ENCODE measurements around the gene OST4.

The OST4 gene

DNA sequence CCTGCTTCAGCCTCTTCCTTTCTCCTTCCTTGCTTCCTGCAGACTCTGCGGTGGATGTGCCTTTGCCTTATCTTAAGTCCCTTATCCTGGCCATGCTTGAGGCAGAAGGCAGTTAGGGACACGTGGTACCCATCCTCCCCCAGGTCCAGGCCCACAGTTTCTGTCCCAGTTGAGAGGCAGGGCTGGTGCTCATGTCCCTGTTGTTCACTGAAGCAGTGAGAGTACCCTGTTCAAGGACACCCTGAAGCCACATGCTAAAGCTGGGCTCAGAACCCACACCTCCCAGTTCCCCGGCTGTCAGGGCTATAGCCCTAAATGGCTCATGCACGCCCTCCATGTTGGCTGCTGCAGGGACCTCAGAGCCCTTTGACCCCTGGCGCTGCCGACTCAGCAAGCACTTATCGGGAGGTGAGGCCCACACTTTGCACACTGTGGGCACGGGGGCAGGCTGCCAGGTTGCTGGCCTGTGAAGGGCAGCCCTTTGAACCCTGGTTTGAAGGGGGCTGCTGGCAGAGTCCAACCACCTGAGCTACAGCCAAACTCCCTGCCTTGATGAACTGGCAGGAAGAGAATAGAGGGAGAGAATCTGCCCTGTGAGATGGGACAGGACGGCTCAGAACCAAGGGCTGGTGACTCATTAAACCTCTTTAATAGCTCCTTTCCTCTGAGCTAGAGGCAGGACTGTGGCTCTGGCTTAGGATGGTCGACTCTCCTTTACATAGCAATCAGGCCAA lies 21.4 kb upstream of the OST4 start:
- no peak for ATAC-seq

GRCh38 chr2:27091746-27092695 lies 20.6 kb upstream of the OST4 start:
- no peak for ATAC-seq

DNA sequence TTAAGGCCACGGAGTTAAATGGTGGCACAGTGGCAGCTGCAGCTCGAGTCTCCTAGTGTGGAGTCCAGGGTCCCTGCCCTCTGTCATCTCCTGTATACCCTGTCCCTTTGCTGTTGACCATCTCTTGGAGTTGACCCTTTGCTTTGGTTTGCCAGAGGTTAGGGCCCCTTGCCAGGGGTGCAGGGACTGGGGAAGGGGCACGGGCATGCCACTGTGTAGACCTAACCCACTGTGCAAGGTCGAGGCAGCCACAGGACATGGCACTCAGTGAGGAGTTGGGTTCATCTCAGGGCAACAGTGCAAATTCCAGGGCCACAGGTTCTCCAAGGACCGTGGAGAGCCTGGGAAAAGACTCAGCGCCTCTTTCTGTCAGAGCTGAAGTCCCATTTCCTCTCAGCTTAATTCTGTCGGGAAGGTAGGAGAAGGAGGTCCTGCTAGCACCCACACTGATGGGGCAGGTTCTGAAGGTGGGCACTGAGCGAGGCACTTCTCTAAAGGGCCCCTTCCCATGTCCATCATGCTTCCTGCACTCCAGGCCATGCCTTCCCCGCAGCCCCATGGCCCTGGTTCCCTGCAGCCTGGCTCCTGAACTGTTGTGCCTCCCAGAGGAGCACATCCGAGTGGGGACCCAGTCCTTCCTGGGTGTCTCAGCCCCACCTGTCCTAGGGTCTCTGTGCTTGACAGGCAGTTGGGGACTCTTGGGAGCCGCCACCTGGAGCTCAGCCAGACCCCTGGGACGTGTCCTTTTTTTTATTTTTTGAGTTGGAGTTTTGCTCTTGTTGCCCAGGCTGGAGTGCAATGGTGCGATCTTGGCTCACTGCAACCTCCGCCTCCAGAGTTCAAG lies 17.9 kb upstream of the OST4 start:
- no peak for ATAC-seq

GRCh38 chr2:27088634-27089033 lies 17.2 kb upstream of the OST4 start:
- ATAC-seq: no peak

- ATAC-seq: no peak
Measured at GRCh38 chr2:27087823-27088410, 16.5 kb upstream of the OST4 start.

- peak in 1 of 2 donors; percentile 0 for ATAC-seq
Measured at GRCh38 chr2:27086724-27087593, 15.5 kb upstream of the OST4 start, which contains the start of gene KHK. Gene KHK, plus strand, starts transcription at chr2:27086772. Its CDS starts 488 bp downstream, at chr2:27087260.

- peak; percentile 93 to 94 for ATAC-seq
Measured at GRCh38 chr2:27086090-27086723, 14.8 kb upstream of the OST4 start.

DNA sequence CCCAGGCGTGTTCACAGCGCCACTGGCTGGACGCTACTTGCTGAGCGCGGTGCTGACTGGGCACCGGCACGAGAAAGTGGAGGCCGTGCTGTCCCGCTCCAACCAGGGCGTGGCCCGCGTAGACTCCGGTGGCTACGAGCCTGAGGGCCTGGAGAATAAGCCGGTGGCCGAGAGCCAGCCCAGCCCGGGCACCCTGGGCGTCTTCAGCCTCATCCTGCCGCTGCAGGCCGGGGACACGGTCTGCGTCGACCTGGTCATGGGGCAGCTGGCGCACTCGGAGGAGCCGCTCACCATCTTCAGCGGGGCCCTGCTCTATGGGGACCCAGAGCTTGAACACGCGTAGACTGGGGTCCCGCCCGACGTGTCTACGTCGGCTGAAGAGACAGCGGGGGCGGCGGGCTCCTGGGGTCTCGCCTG lies 14.2 kb upstream of the OST4 start:
- peak in 1 of 2 donors; percentile 1 for ATAC-seq

- ATAC-seq: no peak
Measured at GRCh38 chr2:27085062-27085672, 13.7 kb upstream of the OST4 start.

GRCh38 chr2:27084297-27085061 lies 13.0 kb upstream of the OST4 start:
- ATAC-seq: no peak

DNA sequence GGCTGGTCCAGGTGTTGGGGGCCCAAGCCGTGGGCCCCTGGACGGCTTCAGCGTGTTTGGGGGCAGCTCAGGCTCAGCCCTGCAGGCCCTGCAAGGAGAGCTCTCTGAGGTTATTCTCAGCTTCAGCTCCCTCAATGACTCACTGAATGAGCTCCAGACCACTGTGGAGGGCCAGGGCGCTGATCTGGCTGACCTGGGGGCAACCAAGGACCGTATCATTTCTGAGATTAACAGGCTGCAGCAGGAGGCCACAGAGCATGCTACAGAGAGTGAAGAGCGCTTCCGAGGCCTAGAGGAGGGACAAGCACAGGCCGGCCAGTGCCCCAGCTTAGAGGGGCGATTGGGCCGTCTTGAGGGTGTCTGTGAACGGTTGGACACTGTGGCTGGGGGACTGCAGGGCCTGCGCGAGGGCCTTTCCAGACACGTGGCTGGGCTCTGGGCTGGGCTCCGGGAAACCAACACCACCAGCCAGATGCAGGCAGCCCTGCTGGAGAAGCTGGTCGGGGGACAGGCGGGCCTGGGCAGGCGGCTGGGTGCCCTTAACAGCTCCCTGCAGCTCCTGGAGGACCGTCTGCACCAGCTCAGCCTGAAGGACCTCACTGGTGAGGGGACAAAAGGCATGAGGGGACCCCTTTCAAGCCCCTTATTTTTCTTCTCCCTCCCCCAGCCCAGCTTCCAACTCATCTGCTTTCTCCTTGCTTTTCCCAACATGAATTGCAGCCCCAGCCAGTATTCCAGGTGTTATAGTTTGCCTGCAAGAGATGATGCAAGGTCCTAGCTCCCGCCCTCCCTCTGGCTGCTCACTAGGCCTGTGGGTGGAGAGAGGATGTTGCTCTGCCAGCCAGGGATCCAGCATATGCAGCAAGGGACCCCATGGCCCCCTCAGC lies 12.2 kb upstream of the OST4 start:
- ATAC-seq: no peak

GRCh38 chr2:27082773-27083409 lies 11.4 kb upstream of the OST4 start:
- no peak for ATAC-seq

GRCh38 chr2:27081984-27082772 lies 10.7 kb upstream of the OST4 start:
- ATAC-seq: no peak

DNA sequence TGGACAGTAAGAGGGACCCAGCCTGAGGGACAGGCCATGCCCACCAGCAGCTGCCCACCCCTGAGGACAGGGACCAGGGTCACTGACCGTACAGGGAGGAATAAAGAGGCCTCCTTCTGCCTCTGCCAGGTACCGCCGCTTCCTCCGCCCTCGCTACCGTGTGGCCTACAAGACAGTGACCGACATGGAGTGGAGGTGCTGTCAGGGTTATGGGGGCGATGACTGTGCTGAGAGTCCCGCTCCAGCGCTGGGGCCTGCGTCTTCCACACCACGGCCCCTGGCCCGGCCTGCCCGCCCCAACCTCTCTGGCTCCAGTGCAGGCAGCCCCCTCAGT lies 9.1 kb upstream of the OST4 start:
- no peak for ATAC-seq

DNA sequence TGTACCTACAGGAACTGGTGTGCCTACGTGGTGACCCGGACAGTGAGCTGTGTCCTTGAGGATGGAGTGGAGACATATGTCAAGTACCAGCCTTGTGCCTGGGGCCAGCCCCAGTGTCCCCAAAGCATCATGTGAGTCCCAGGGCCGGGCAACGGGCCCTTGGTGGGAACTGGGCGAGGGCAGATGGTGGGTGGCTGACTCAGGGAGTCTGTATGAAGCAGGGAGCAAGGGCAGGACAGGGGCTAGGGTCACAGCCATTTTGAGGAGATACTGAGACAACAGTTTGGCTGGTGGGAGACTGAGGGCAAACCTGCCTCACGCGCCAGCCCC lies 8.7 kb upstream of the OST4 start:
- ATAC-seq: no peak

DNA sequence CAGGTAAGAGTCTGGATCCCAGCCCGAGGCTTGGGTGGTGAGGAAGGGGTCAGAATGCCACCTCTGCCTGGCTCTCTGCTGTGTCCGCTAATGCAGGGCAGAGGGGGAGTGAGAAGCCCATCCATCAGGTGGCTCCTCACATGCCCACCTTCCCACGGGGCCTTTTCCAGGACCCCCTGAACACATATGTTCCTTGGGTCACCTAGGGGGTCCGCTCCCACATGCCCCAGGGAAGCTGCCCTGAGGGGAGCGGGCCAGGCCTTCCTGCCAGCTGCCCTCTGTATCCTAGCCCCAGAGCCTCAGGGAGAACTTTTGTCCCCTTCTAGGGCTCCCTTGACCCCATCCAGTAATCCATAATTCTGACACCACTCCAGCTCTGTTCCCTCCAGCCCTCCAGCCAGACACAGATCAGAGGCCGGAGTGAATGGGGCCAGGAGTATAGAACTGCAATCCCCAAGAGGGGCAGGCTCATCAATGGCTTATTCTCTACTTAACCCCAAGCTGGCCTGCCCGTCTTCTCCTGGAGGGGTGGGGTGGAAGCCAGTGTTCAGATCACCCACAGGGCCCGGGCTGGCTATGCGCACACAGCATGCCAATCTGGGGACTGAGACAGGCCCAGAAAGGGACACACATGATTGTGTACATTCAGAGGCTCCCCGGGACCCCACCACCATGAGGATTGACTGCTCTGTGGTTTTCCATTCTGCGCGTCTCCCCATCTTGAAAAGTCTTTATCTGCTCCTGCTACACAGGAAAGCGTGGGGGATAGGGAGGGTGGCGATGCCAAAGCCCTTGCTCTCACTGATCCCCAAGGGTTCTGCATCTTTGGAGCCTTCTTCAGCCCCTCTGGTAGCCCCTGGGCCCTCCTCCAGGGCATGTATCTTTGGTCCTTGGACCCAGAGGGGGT lies 8.0 kb upstream of the OST4 start:
- no peak for ATAC-seq

Data from activated CD4-positive, CD25-positive, alpha-beta regulatory T cell treated with anti-CD3 and anti-CD28 coated beads, Interleukin-2, amount 50 U/mL, for 24 hours (primary cell).